SKM-1 (cell line): Measurements from ENCODE around the gene TRIOBP.

Experiments
- DNase-seq: peaks from one replicate; lab custom pipeline; 2025; ENCODE audit not compliant: unreplicated experiment; lab: John Stamatoyannopoulos, UW

Gene TRIOBP

DNA sequence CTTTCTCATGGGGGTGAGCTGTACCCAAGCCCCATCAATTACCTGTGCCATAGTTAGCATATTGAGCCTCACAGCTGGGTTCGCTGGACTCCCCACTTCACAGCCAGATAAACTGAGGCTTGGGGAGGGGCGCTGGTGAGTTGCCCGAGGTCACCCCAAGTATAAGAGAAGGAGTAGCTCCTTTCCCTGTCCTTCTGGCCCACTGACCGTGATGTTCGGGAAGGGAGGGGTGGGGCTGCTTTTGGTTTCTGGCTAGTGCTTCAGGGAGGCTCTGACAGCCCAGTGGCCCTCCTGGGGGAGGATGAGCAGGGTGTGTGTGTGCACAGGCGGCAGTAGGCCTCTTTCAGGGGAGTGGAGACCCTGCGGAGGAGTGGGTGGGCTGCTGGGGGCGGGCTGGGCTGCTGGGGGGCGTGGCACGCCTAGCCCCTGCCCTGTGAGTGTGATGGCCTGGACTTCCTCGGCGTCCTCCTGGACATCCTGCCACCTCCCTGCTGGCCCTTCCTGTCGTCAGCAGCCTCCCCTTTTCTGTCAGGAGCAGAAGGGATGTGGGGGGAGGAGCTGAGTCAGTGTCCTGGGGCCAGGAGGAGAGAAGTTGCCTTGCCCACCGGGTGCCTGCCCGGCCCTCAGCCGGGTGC is 50.3 kb downstream of the TRIOBP start:
- no peak for DNase-seq

DNA sequence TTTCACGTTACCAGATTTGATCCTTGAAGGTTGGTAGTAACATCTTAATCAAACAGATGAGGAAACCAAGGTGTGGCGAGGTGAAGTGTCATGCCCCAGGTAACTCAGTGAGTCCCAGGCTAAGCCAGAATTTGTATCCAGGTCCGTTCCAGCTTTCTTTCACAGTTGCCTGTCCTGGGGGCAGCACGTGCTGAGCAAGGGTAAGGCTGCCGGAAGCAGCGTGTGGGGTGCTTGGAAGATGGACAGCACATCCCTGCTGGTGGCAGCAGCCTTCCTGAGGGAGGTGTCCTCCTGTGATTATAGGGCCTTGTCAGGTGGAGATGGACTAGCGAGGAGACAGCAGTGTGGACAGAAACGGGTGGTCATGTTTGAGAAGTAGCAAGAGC is 50.9 kb downstream of the TRIOBP start:
- DNase-seq = no peak

DNA sequence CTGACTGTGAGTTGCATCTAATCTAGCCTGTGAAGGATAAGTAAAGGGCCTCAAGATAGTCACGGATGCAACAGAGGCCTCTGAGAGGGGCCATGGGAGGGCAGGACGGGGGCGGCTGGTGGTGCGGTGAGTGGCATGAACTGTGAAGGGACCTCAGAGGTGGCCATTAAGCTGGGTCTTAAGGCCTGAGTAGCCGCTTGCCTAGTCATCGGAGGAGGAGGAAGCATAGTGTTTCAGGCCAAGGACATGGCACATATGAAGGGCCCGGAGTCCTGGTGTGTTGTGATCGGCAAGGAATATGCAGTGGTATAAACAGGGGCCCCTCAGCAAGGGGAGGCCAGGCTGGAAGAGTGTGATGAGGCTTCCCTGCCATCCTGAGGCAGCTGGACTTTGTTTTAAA is 51.8 kb downstream of the TRIOBP start:
- no peak for DNase-seq

DNA sequence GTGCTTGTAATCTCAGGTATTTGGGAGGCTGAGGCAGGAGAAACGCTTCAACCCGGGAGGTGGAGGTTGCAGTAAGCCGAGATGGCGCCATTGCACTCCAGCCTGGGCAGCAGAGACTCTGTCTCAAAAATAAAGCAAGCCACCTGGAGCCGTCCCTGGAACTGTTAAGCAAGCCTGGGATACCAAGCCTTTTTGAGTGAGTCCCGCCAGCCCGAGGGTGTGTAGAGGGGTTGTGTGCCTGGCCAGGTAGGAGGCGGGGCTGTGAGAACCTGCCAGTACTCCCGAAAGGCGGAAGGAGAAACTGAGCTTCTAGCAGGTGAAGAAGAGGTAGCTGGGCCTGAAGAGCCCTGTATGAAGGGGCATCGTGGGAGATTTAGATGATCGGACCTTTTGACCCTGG is 52.4 kb downstream of the TRIOBP start:
- no peak for DNase-seq

DNA sequence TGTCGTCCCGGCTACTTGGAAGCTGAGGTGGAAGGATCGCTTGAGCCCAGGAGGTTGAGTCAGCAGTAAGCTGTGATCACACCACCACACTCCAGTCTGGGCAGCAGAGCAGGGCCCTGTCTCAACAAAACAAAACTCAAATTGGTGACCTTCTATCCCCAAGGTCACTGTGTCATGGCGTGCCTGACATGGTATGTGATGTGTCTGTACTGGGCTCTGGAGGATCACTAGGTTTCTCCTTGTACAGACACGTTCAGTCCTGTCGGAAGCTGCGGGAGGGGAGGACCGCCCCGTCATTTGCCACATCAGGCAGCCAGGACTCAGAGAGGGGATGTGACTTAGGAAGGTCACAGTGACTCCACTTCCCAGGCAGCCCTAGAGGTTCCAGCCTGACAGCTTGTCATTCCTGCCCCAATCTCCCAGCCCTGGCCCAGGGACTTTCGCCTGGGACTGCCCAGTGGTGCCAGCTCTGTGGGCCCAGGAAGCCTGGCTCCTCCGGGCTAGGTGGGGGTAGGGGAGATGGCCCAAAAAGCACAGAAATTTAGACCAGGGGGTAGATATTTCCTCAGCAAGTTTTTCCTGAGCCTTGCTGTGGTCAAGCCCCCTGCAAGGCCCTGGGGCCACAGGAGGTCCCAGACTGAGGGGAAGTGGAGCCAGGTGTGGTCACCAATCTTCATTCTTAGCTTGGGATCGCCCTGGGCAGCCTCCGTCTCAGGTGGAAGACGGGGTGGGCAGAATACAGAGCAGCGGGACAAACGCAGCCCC is 53.2 kb downstream of the TRIOBP start:
- no peak for DNase-seq

DNA sequence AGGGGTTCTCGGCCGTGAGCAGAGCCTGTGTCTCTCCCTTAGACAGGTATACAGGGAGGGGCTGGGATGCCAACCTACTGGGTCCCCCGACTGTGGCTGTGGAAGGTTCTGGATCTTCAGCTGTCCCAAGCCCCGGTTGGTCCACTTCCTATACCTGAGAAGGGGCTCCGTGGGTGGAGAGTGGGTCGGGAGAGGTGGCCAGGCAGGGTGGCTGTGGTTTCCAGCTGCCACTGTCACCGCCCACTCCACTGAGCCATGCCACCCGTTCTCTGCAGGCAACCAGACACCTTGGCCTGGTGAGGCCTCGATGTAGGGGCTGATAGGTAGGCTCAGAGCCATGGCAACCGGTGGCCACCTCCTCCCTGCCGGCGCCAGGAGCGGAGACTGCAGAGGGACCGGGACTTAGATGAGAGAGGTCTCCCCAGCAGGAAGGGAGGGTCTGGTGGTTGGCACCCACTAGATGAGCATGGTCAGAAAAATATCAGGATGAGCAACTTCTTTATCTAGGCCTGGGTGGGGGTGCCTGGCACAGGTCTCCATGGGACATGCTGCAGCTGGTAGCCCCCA is 53.8 kb downstream of the TRIOBP start:
- no peak for DNase-seq

DNA sequence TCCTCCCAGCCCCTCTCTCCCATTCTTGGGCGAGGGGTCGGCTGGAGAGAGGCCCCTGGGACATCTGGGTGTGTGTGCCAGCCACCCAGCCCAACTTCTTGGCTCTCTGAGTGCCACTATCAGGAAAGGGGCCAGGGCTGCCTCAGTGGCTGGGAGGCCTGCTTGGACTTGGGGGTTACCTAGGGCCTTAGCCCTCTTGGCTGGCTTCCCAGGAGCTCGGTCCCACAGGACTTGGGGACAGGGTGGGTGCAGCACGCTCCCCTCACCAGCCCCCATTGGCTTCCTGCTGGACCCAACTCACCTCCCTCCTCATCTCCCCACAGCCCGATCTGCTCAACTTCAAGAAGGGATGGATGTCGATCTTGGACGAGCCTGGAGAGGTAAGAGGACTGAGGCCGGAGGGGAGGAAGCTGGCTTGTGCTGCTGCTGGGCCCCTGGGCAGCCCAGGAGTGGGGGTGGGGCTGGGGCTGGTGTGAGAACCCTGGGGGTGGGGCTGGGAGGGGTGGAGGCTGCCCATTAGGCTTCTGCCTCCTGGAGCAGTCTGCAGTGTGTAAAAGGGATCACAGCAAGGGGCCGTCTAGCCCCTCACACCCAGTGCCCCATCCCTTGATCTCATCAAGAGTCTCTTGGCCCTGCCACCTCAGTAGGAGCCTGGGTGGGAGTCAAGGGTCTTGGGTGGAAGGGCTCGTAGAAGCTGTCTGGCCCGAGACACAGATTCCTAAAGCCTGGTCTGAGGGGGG is 54.8 kb downstream of the TRIOBP start:
- DNase-seq = no peak

DNA sequence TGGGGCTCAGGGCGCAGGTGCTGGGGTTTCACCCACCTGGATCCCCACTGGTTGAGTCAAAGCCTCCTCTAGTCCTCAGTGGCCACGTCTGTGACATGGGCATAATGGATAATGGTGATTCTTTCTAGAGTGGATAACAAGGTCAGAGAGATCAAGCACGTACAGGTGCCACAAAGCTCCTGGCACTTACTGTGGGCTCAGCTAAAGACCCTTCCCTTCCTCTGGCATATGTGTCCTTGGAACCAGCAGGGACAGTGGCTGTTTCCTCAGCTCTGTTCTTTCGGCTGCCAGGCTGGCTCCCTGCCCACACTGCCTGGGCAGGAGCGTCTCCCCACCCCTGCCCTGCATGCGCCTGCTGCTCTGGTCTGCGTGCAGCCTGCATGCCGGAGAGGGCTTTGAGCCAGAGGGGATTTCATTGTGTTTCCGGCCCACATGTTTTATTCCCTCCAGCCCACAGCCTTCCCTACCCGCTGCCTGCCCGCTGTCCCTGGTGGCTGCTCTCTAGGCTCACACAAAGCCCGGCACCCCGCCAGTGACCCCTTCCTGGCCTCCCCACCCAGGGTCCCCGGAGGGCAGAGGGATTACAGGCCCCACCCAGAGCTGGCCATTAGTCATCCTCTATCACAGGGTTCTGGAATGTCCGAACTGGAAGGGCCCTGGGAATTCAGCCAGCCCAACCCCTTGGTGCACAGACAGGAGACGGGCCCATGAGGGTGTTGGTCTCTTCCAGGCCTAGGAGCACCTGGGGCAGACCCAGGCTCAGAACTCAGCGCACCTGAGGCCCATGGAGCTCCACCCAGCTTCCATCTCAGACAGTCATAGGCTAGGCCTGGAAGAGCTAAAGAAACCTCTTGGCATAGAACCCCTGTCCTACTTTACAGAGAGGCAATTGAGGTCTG is 55.6 kb downstream of the TRIOBP start:
- no peak for DNase-seq

DNA sequence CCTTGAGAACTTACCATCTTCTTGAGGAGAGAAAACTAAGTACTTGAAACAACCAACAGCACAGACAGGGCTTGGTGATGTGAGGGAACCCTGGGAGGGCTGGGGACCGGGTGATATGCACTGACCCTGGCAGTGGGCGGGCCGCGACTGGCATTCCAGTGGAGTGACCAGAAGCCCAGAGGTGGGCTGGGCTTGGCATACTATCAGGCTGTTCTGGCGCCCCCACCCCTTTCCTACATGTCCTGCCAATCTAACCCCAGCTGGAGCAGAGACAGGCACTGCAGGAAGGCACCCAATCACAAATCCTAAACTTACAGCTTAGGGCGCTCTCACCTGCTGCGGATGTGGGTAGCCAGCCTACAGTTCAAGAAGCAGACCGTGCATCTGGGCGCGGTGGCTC is 56.9 kb downstream of the TRIOBP start:
- no peak for DNase-seq

DNA sequence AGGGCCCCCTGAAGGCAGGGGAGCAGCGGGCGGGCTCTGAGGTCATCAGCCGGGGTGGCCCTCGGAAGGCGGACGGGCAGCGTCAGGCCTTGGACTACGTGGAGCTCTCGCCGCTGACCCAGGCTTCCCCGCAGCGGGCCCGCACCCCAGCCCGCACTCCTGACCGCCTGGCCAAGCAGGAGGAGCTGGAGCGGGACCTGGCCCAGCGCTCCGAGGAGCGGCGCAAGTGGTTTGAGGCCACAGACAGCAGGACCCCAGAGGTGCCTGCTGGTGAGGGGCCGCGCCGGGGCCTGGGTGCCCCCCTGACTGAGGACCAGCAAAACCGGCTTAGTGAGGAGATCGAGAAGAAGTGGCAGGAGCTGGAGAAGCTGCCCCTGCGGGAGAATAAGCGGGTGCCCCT is 60.8 kb downstream of the TRIOBP start:
- no peak for DNase-seq

DNA sequence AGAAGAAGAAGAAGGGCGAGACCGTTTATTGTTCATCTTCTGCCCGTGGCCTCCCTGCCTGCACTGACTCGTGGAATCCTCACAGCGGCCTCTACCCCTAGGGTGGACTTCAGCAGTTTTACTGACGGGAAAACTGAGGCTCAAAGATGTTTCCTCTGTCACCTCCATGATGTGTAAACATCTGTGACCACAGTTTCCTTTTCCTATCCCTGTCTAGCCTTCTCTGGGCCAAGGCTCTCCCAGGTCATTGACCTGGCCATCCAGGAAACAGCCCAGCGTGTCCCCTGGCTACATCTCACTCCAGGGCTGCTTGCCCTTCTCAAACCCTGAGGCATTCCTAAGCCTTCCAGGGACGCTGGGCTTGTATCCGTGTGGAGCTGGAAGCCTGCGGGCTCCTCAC is 61.8 kb downstream of the TRIOBP start:
- no peak for DNase-seq

DNA sequence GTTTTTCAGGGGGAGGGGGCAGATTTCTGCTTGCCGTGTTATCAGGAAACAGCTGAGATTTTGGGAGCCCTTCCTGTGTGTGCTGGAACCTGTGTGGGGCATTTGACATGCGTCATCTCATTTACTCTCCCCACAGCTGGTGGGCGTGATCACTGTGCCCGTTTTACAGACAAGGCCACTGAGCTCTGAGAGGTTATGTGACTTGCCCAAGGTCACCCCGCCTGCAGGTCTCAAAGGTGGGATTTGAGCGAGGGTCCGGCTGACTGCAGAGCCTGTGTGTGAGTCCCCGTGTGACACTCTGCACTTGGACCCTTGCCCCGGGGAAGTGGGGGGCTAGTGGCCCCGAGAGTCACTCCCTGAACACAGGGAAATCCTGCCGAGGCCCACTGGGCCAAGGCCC is 62.4 kb downstream of the TRIOBP start:
- DNase-seq = no peak

DNA sequence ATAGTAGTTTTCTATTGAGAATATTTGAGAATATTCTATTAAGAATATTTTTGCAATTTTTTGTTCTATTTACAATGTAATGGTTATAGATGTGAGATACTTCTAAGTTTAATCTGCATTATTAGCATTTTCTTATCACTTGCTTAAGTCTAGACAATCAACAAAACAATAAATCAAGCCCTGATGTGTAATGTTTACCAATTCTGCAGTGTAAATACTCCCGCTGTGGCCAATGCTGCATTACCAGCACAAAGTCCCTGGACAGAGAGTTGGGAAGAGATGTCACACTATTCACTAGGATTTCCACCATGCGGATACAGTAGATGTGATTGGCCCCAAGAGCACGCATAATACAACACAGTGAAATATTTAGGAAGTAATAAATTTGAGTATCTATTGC is 63.3 kb downstream of the TRIOBP start:
- no peak for DNase-seq

DNA sequence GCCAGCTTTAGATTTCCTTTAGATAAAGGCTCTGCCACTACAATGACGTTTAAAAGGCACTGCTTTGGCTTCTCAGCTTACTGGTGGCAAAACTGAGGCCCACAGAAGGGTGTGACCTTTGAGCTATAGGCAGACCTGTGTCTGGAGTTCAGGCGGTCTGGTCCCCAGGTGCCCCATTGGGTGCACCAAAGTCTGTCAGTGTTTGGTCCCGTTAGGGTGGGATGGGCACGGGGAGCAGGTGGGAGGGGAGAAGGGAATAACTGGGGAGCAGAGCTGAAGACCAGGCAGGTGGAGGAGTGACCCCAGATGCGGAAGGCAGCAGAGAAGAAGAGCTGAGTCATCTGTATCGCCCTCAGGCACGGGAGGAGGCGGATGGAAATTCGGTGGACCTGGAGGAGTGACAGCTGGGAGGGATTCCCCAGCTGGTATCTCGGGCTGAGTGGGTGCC is 65.6 kb downstream of the TRIOBP start:
- DNase-seq = no peak

DNA sequence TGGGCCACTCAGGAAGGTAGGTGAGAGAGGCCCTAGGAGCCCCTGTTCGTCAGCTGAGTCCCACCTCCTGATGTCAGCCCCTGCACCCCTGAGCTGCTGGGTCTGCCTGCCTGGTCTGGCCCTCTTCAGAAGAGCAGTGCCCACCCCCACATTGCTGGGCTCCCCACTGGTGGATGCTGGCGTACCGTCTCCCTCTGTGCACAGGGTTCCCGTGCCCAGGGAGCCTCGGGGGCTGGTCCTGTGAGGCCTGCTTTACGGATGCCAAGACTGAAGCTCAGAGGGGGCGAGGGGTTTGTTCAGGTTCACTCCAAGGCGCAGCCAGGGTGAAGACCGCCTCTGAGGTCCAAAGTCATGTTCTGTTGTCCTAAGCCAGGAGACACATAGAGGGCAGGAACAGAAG is 66.2 kb downstream of the TRIOBP start:
- DNase-seq = no peak

DNA sequence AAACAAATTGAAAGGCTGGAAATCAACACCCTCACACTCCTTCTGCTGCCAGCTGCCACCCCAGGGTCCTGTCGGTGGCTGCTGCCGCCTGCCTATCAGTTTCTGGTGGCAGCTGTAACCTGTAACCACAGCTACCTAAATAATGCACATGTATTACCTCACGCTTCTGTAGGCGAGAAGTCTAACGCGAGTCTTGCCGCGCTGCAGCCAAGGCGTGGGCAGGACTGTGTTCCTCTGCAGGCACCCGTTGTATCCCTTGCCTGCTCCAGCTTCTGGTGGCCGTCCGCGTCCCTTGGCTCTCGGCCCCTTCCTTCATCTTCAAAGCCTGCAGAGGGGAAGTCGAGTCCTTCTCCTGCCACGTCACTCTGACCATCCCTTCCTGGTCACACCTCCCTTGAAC is 66.8 kb downstream of the TRIOBP start:
- DNase-seq = no peak

DNA sequence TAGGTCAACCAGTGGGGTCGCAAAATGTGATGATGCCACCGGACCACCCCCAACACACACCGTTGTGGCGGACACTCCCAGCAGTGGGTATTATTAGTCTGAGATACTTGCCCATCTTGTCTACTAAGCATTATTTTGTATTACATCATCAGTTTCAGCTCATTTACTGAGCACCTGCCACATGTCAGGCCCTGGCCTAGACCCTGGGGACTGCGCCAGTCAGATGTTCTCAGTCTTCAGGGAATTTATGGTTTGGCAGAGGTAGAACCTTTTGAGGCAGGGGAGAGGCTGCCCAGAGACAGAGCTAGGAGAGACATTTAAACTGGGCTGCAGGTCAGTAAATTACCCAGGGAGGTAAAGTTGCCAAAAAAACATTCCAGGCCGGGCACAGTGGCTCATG is 67.8 kb downstream of the TRIOBP start:
- DNase-seq = no peak

DNA sequence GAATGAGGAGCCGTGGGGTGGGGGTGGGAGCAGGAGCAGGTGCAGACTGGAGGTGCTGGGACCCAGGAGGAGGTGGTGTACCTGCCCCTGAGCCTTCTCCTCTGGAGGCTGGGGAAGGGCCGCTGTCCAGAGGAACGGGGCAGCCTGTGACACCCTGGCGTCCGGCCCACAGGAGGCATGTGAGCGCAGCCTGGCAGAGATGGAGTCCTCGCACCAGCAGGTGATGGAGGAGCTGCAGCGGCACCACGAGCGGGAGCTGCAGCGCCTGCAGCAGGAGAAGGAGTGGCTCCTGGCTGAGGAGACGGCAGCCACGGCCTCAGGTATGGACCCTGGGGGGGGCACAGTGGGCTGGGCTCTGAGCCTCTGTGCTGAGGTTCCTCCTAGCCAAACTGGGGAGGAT is 68.7 kb downstream of the TRIOBP start:
- DNase-seq = no peak

DNA sequence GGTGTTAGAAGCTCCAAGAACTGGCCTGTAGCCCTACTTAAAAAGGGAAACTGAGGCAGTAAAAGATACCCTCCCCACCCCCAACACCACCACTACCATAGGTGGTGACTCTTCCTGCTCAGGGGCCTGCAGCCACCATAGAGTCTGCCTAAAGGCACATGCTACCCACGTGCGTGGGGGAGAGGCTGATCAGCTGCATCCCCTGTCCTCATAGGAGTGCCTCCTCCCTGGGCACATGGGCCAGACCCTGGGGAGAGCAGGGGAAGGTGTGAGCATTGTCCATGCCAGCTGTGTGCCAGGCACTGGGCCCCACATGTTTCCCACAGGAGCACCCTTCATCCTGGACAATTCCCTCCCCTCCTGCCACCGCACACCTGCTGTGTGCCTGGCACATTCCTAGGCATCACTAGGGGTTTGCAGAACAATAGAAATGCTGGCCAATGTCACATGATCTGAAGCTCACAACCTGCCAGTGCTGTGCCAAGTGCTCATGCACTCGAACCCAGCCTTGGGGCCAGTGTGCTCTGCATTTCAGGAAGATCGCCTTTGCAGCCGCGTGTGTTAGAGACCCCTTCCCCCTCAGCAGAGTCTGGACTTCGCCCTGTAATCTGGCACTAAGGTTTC is 69.2 kb downstream of the TRIOBP start:
- DNase-seq = no peak

DNA sequence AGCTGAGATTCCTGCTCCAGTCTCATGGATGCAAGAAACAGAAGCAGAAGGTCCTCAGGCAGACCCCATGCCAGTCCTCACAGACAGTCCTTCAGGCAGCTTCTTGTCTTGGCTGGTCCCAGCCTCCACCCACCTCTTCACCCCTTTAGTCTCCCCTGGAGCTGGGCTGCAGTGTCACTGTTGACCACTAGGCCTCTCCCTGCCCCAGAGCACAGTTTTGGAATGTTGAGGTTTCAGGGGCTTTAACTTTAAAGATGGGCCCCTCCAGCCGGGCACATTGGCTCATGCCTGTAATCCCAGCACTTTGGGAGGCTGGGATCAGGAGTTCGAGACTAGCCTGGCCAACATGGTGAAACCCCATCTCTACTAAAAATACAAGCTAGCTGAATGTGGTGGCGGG is 71.4 kb downstream of the TRIOBP start:
- no peak for DNase-seq
